Measurements from ENCODE around the gene LOXL4.

LOXL4 gene

GRCh38 chr10:98303569-98303968 is 35.6 kb upstream of the LOXL4 start:
- TF ChIP-seq, protein P1, sequence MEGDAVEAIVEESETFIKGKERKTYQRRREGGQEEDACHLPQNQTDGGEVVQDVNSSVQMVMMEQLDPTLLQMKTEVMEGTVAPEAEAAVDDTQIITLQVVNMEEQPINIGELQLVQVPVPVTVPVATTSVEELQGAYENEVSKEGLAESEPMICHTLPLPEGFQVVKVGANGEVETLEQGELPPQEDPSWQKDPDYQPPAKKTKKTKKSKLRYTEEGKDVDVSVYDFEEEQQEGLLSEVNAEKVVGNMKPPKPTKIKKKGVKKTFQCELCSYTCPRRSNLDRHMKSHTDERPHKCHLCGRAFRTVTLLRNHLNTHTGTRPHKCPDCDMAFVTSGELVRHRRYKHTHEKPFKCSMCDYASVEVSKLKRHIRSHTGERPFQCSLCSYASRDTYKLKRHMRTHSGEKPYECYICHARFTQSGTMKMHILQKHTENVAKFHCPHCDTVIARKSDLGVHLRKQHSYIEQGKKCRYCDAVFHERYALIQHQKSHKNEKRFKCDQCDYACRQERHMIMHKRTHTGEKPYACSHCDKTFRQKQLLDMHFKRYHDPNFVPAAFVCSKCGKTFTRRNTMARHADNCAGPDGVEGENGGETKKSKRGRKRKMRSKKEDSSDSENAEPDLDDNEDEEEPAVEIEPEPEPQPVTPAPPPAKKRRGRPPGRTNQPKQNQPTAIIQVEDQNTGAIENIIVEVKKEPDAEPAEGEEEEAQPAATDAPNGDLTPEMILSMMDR (conservative IDR thresholded peaks at IDR 0.05; ENCODE audit: low read length) = no peak
- no peak for DNase-seq (ENCODE audit: low read depth)

DNA sequence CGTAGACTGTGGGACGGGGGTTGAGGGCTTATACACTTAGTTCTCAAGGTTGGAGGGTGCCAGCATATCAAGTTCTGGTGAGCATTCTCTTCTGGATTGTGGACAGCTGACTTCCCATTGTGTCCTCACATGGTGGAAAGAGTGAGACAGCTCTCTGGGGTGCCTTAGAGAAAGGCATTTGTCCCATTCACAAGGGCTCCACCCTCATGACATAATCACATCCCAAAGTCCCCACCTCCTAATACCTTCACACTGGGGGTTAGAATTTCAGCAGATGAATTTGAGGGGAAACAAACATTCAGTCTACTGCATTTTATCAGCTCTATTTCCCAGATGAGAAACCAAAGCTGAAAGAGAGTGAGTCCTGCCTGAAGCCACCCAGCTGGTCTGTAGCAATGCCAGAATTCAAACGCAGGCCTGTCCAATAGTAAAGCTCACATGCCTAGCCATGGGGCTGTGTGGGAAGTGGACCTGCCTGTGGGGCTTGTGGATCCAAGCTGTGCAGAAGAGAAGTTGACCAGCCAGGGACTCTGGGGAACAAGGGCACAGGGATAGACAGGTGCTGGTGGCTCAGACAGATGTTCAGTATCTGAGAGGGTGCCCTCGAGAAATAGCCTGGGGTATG is 34.9 kb upstream of the LOXL4 start:
- TF ChIP-seq, protein P1 (conservative IDR thresholded peaks at IDR 0.05; ENCODE audit: low read length) = no peak
- no peak overlapping the region for H3K4me3 ChIP-seq (ENCODE audit: low read length)
- DNase-seq (ENCODE audit: low read depth) = no peak

More at GRCh38 chr10:98303569-98303968, 35.6 kb upstream of the LOXL4 start:
- H3K4me3 ChIP-seq (ENCODE audit: low read length) = no peak overlapping the region

DNA sequence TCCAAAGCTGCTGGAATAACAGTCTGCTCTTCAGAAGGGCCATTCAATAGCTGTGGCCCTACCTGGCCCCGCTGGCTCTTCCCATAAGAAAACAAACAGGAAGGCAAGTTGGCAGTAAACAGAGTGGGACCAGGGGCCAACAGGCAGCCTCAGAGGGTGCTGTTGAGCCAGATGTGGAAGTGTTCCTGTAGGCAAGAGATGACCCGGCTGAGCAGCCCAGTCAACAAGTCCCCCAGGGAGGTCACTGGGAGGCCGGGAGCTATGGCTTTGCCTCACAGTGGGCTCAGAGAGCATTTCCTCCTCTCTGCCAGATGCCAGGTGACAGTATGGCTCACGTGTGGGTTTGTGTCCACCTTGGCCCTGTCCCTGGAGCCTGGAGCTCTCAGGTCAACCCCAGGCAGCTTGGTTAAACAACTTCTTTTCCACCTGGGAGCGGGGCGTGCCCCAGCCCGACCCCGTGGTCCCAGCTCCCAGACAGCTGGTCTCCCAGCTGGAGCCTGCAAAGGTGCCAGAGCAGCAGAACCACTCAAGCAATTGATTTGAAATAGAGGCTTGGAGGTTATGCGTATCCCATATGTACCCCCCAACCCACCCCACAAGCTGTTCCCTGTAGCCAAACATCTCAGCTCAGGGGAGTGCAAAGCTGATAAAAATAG is 33.8 kb upstream of the LOXL4 start:
- DNase-seq (ENCODE audit: low read depth) = no peak
- TF ChIP-seq, protein P1 (conservative IDR thresholded peaks at IDR 0.05; ENCODE audit: low read length) = no peak

DNA sequence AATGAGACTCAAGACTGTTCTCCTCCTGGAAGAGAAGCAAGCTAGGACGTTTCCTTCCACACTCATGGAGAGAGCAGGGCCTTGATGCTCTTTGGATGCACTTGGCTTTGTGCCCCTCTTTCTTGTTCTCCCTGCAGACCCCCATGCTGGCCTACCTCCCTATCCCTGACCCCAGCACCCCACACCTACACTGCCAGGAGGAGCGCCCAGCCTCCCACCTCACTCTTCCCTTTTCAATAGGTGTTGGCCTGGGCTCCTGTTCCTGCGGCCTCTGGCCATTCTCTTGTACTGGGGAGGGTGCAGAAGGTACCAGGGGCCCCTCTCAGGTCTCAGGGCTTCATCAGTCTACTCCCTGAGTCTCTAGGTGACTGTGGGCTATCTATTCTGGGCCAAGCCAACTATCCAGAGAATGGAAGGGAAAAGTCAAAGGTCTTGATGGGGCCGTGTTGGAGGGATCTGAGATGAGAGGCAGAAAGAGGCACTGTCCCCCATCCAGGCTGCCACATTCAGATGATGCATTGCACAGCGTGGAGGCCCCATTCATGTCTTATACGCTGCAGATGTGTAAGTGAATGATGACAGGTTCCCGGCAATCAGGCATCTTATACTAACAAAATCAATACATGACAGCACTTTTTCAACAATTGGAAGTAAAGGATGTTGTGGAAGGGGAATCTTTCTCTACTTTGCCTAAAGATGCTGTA is 32.7 kb upstream of the LOXL4 start:
- TF ChIP-seq, protein P1 (conservative IDR thresholded peaks at IDR 0.05; ENCODE audit: low read length) = no peak
- no peak overlapping the region for H3K4me3 ChIP-seq (ENCODE audit: low read length)
- DNase-seq (ENCODE audit: low read depth) = no peak

More for the DNA sequence above, 33.8 kb upstream of the LOXL4 start:
- no peak overlapping the region for H3K4me3 ChIP-seq (ENCODE audit: low read length)

GRCh38 chr10:98299341-98299740 is 31.3 kb upstream of the LOXL4 start:
- H3K4me3 ChIP-seq (ENCODE audit: low read length) = no peak overlapping the region
- TF ChIP-seq, protein P1 (conservative IDR thresholded peaks at IDR 0.05; ENCODE audit: low read length) = no peak
- DNase-seq (ENCODE audit: low read depth) = no peak

- TF ChIP-seq, protein P1 (conservative IDR thresholded peaks at IDR 0.05; ENCODE audit: low read length) = peak; percentile 15; the same call in 1 of the 2 replicates
- no peak for DNase-seq (ENCODE audit: low read depth)
- no peak overlapping the region for H3K4me3 ChIP-seq (ENCODE audit: low read length)
Measured at GRCh38 chr10:98296524-98296923, 28.5 kb upstream of the LOXL4 start.

Data from AG10803 (cell line).